Activated T-cell treated with anti-CD3 and anti-CD28 coated beads for 24 hours (primary cell): ENCODE results near the gene SYNJ2.
A peak's percentile ranks its signal among the peaks of the same experiment; 100 is the strongest.

Experiments used
- DNase-seq: peaks from one replicate; pipeline ENCODE4 v3.0.0-alpha.2; 2020; ENCODE audit warnings: low read depth

The SYNJ2 gene

DNA sequence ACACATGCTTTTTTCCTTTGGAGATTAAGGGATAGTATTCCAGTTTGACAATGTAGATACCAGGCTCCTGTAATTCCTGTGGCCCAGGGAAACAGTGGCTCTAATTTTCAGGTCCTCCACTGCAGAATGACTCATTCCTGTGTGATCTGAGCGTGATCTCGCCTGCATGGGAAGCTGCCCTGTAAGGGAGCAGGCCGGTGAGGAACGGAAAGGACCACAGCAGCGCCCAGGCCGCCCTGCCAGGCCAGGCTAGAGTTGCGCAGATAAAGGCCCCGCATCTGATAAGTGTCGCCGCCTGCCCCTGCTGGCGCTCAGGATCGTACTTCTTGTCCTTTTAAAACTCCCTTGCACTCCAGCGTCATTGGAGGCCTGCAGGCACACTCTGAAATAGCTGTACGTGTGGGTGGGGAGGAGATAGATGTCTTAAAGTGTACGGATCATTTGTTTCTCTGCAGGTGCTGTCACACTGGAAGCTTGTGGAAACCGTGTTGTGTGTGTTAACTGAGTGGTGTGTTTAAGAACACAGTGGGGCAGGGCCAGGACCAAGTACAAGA, 60.7 kb downstream of the SYNJ2 start:
- no peak for DNase-seq

DNA sequence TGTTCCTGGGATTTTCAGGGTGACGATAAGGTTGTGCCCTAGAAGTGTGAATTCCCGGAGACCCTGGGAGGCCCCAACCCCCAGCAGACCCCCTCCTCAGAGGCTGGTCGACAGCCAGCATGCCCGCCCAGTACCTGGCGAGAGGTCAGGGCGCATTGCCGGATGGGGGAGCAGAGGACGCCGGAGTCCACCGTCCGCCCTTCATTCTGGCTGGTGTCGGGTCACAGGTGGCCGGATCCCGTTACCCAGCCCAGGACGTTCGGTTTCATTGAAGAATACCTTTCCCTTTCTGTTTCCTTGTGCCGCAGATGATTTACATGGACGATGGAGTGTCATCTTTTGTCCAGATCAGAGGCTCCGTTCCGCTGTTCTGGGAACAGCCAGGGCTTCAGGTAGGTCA, 61.3 kb downstream of the SYNJ2 start:
- no peak for DNase-seq

DNA sequence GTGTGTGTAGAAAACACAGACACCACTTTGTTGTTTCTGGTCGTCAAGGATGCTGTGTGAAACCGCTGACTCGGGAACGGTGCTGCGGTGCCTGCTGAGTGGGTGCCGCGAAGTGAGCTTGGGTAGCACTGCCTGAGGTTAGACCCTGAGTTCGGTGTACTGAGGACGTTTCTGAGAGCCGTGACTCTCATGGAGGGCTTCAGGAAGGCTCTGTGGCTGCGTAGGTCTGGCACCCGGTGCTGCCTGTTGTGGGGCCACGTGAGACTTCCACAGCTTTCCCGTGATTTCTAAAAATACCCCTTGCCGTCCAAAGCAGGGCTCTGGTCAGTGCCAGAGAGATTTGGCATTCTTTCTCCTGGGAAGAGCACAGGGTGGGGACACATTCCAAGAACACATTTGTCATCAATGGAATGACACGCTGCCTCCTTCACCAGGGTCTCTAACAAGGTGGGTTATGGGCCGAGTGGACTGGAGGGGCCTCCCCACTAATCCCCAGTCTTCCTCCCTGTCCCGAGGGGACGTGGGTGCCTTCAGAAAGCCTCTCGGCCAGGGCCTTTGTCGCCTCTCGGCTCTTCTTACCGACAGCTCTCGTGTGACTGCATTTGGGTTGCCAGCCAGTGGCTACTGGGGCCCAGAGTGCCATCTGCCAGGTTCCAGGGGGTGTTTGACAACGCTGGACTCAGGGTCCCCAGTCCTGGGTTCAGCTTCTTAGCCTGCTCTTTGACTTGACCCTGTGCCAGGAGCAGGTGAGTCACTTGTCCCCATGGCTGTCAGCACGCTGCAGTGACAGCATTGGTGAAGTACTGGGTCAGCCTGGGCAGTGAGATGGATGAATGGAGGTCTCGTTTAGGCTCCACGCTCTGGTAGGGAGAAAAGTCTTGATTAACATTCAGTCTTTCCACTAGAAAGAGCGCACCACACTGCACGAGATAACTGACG, 62.2 kb downstream of the SYNJ2 start:
- DNase-seq: no peak

DNA sequence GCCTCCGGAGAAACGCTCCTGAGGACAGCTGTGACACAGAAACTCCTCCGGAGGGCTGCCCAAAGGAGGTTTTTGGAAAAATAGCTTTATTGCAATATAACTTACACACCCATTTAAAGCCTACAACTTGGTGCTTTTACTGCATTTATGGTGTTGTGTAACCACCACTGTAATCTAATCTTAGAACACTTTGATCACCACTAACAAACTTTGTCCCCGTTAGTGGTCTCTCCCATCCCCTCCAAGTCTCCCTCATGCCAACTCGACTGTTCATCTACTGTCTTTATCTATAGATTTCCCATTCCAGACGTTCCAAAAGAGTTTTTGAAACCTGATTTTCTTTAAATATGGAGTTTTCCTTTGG, 62.8 kb downstream of the SYNJ2 start:
- no peak for DNase-seq

DNA sequence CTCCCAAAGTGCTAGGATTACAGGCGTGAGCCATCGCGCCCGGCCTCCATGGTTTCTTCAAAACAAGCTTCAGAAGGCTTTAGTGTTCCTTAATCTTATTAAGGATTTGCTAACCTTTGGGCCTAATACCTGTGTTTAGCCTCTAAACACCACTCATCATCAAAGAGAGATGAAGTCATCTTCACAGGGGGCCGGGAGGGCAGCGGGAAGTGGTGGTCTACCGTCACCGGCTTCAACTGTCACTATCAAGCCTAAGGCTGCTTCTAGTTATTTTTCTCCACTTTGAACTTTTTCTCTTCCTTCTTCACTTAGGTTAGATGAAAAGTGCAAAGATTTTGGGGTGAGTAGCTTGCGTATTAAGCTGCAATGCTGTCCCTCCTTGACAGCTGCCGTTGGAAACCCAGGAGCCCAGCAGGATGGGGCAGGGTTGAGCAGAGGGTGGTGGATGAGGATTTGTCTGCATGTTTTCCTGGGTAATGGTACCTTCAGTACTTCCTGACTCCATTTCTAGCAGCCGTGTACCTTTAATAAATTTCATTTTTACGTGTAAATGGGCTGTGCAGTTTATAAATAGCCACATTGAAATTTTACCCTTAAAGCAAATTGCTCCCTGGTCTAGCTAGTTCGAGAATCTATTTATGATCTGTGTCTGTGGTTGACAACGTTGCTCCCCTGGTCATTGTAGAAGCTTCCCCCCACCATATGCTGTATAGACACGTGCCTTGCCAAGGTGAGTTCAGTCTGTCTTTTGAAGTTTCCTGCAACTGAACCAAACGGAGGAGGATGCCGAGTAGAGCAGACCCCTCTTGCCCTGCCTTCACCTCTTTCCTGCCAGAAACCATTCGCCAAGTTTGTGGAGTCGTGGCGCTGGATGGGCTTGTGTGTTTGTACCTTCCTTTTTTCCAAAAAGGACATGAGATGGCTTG, 64.8 kb downstream of the SYNJ2 start:
- no peak for DNase-seq

DNA sequence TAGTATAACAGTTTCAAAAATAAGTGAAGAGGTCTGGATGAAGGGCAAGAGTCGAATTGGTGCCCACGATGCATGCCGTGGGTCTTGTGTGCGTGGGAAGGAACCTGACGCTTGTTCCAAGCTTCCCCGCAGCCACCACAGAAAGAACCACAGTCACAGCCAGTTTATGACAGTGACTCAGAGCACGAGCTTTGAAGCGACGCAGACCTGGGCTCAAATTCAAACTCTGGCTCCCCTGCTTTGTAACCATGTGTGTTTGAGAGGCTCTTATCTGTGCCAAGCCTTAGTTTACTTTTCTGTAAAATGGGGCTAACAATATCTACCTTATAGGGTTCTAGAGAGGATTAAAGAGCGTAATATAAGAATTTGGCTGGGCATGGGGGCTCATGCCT, 65.5 kb downstream of the SYNJ2 start:
- peak; percentile 64 for DNase-seq

DNA sequence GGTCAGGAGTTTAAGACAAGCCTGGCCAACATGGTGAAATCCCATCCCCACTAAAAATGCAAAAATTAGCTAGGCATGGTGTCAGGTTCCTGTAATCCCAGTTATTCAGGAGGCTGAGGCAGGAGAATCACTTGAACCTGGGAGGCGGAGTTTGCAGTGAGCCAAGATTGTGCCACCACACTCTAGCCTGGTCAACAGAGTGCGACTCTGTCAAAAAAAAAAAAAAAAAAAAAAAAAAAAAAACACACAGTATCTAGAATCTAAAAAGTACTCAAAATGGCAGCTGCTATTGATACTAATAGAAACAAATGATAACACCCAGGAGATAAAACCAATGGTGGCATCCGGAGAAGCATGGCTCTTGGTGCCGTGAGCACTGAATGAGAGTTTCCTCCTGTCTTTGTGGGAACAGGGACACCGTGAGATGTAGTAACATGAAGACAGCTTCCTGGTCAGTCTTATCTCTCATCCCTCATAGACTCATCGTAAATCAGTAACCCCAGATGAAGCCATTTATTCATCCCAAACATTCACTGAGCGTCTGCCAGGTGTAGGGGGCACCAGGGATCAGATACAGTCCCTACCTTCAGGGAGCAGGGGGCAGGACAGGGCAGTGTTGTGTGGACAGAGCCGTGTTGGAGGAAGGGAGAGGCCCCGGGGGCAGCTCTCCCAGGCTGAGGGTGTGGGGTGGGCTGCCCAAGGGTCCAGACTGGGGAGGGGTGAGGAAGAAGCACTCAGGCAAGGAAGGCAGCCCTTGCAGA, 66.1 kb downstream of the SYNJ2 start:
- no peak for DNase-seq

DNA sequence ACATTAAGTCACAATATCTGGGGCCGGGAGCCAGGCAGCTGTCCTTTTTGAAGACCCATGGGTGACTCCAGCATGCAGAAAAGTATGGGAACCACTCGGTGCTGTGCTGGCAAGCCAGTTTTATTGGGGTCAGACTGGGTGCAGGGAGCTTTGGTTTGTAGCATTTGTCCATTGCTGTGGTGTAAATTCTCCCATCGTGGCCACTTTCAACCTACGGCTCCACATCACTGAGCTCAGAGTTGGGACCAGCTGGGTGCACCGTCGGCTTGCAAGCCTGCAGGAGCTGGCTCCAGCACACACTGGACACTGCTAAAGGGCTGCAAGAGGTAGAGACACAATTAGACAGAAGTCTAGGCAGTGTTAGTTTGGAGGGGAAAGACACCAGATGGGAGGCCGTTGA, 66.9 kb downstream of the SYNJ2 start:
- DNase-seq: no peak

DNA sequence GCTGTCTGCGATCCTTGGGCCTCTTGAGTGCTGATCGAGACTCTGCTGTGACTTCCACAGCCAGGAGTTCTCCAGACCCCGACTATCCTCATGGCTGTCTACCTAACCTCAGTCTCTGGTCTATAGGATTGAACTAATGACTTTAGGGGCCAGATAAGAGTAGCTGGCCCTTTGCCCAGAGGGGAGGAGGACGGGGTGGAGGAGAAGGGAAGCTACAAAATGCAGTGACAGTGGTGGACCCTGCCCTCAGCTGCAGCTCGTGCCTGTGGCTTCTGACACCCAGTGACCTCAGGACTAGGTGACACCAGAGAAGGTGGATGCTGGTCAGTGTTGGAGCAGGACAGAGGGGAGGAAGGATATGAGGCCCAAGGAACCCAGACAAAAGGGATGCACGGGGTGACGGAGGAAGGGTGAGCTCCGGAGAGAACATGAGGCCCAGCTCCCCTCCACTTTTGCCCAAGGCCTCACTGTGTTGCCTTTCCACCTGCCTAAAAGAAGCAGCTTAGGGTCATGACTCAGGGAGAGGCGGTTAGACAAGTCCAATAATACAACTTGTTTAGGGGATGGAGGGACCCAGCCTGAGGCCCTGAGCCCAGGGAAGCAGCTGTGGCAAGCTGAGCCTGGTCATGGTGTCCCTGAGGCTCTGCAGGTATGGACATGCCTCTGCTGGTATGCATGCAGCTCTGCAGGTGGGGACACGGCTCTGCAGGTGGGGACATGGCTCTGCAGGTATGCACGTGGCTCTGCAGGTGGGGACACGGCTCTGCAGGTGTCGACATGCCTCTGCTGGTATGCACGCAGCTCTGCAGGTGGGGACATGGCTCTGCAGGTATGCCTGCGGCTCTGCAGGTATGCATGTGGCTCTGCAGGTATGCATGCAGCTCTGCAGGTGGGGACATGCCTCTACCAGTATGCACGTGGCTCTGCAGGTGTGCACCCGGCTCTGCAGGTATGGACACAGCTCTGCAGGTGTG, 67.7 kb downstream of the SYNJ2 start:
- no peak for DNase-seq

DNA sequence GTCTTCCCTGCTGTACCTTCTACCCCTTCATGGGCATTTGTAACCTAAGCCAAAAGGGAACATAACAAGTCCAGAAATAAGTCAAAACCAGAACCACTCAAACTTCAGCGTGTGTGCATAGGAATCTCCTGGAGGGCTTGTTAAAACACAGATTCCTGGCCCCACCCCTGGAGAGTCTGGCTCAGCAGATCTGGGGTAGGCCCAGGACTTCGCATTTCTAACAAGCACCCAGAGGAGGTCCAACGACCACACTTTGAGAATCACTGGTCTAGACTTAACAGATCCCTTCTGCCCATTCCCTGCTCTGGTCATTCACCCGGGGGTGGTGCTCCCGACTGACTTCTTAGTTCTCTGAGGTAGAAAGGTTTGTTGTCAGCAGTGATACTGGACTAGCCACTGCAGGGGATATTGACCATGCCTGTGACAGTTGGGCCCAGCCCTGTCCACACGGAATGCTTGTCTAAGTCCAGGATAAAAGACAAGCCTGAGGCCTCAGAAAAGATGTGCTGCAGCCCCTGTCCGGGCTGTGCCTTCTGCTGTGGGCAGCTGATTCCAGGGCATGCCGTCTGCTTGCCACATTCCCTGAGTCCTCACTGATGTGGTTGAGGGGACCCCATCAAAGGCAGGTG, 68.6 kb downstream of the SYNJ2 start:
- no peak for DNase-seq

DNA sequence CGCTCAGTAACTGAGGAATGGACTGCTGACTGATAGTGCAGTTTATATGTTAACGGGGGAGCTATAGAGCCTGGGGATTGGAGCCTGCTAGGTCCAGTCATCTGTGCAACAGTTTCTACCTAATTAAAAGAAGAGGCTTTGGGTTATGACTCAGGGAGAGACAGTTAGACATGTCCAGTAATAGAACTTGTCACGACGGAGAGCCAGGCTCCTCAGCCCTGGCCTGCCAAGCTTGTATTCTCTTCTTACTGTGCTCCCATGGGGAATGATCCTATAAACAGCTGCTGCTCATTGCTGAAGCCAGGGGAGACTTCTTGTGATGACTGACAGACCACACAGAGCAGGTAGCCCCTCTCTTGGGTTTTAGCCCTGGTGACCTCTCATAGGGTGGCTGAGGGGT, 69.3 kb downstream of the SYNJ2 start:
- no peak for DNase-seq

DNA sequence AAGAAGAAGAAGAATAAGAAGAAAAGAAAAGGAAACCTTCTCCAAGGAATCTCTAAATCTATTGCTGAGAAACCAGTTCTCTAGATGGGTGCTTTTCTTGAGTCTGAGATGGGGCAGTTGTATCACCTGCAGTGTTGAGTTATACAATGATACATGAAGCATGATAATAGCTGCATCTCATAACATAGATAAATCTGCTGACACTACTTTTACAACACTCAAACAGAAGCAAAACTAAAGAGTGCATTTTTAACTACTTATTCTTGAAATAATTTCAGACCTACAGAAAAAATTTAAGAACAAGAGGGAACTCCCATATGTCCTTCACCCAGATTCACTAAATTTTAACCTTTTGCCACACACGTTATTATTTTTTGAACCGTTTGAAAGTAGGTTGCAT, 70.3 kb downstream of the SYNJ2 start:
- no peak for DNase-seq

DNA sequence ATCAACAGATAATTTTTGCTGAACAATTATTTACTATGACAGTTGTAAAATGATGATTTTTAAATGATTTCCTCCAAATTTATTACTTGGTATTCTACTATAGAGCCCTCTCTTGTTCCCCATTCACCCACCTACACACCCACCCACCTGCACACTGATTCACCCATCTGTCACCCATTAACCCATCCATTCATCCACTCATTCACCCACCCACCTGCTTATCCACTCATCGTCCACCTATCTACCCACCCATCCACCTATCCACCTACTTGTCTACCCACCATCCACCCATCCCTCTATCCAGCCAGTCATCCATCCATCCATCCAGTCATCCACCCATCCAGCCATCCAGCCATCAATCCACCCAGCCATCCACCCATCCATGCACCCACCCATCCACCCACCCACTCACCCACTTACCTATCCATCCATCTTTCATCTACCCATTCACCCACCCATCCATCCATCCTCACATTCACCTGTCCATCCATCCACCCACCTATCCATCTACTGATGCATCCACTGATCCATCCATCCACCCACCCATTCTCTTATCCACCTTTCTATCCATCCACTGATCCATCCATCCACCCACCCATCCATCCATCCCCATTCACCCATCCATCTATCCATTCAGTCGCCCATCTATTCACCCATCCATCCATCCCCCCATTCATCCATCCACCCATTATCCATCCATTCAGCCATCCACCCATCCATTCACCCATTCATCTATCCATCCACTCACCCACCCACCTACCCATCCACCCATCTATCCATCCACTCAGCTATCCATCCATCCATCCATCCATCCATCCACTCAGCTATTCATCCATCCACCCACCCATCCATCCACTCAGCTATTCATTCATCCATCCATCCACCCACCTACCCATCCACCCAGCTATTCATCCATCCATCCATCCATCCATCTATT, 72.0 kb downstream of the SYNJ2 start:
- no peak for DNase-seq

DNA sequence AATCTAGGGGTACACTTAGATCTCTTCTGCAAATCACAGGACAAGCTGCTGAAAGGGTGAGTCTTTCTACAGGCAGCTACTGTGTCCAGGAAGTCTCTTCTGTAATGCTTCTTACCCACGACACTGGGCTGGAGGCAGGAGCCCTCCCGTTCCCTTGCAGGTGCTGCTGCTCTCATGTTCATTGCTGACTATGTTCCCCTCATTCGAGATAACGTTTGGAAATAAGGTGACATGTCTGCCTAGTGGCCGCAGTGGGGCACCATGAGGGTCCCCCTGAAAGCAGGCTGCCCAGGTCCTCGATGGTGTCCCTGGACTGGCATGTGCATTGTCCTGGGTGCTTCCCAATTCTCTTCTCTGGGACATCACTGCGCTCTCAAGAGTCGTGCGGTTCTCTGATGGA, 74.7 kb downstream of the SYNJ2 start:
- DNase-seq: no peak

DNA sequence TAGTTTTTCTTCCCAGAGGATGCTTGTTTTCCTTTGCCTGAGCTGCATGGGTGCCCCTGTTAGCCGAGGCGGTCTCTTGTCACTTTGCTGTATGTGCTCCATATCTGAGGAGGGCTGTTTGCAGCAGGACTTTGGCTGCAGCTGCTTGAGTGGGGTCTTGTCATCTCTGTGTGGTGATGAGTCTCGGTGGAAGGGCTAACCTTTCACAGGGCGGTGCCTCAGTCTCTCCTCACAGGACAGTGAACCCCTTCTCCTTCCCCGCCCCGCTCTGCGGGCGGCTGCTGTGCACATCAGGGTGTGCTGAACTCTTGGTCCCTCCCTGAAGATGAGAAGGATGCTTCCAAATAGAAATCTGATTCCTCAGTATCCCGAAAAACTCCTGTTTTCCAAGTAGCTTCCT, 75.1 kb downstream of the SYNJ2 start:
- DNase-seq: no peak

DNA sequence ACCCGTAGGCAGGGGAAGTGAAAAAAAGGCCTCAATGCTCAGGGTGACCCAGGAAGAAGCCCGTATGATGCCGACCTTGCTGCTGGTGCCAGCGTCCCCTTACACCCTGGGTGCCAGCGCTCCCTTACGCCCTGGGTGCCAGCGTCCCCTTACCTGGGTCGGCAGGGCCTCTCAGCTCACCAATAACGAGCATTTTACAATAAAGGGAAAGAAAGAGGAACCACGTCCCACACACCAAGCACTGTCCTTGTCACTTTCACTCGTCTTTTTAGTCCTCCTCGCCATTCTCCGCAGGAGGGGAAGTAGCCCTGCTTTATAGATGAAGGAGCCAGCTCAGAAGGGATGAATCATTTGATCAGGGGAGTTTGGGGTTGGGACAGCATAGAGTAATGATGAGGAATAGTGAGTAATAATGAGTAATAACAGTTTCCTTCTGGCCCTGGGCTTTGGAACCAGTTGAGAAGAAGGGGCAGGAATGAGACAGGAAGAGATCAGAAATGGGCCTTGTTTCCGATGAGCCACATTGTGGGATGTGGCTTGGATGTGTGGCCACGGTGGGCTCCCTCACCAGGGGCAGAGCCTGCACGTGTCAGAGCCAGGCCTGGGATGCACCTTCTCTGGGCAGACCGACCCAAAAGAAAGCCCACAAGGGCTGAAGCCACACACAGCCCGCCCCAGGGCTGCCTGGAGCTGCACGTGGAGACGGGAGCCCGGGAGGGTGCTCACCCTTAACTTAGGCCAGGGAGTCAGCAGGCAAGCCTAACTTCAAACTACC, 75.7 kb downstream of the SYNJ2 start:
- DNase-seq: peak; percentile 29

DNA sequence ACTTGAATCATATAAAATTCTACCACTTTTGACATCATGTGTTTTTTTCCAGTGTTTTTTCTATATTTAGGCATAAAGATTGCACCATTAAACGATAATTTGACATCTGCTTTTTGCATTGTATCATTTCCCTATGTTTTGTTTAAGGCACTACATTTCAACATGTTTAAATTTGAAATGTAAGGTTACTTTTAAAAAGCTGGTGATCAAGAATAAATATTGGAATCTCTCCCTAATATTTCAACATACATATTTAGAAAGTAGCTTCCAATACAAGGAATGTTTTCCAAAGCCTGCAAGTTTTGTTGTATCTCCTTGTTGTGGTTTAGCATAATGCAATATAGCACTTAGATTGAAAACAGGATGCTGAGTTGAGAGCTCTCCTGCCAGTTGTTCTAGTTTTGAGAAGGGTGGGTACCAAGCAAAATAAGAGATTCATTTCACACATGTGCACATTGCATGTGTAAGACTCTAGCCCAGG, 76.5 kb downstream of the SYNJ2 start:
- DNase-seq: no peak

DNA sequence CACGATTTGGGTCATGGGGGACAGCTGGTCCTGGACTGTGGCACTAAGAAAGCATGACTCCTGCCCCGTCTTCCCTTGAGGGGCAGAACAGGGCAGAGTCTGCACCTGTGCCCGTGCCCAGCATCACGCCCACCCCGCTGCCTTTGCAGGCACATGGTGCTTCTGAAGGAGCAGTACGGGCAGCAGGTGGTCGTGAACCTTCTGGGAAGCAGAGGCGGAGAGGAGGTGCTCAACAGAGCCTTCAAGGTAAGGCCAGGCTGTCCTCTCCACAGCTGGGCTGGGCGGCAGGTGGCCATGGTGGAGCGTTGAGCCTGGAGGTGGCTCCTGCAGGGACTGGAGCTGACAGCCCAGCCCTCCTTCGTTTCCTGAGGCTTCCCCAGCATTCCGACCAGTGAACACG, 77.4 kb downstream of the SYNJ2 start:
- DNase-seq: no peak
